GM12878 (cell line): ENCODE measurements around the gene SLC5A10.

Source experiments
- ATF2 ChIP-seq: IDR thresholded peaks from 2 replicates; pipeline ENCODE4 v1.6.1; 2012; ENCODE audit warnings: low read length, inconsistent platforms
- CBX5 ChIP-seq: sonication (generic); IDR thresholded peaks from 2 replicates; pipeline ENCODE4 v1.6.1; 2016; ENCODE audit warnings: low read depth, moderate library complexity, mild to moderate bottlenecking, inconsistent platforms
- CTCF ChIP-seq, 3 experiments: IDR thresholded peaks in 2 of 3; conservative IDR thresholded peaks in 1 of 3; 2 replicates each; pipeline ENCODE4 v1.5.1; 2011; ENCODE audit warnings: low read depth in 3 of 3, low read length in 3 of 3, mild to moderate bottlenecking in 3 of 3, control low read depth in 2 of 3, moderate library complexity in 2 of 3, inconsistent platforms in 1 of 3, mixed read lengths in 1 of 3; ENCODE audit not compliant: control insufficient read depth in 2 of 3, insufficient read depth in 1 of 3; ENCODE audit errors: extremely low read depth in 1 of 3
- E2F4 ChIP-seq: IDR thresholded peaks from 2 replicates; pipeline ENCODE4 v1.6.1; 2012; ENCODE audit warnings: low read depth, low read length, improper control_type of control experiment
- EZH2 ChIP-seq: IDR thresholded peaks from 2 replicates; pipeline ENCODE4 v1.6.1; 2012; ENCODE audit warnings: low read depth, mild to moderate bottlenecking, control low read depth, inconsistent platforms, low read length, borderline replicate concordance; ENCODE audit not compliant: control insufficient read depth
- HCFC1 ChIP-seq: fragments of 150-350 bp; IDR thresholded peaks from 2 replicates; pipeline ENCODE4 v1.6.1; 2014; ENCODE audit warnings: low read length
- KAT2A ChIP-seq: conservative IDR thresholded peaks from 2 replicates; pipeline ENCODE4 v1.6.1; 2011; ENCODE audit warnings: low read depth, low read length; ENCODE audit not compliant: control insufficient read depth
- KDM1A ChIP-seq: fragments of 200-600 bp; sonication (generic); IDR thresholded peaks from 2 replicates; pipeline ENCODE4 v1.6.1; 2016; ENCODE audit warnings: borderline replicate concordance
- NFXL1 ChIP-seq: fragments of 450-650 bp; IDR thresholded peaks from 2 replicates; pipeline ENCODE4 v1.6.1; 2017; ENCODE audit warnings: antibody characterized with exemption, mild to moderate bottlenecking, borderline replicate concordance
- PML ChIP-seq: IDR thresholded peaks from 2 replicates; pipeline ENCODE4 v1.6.1; 2012; ENCODE audit warnings: low read length, inconsistent platforms
- POLR2AphosphoS5 ChIP-seq: IDR thresholded peaks from 2 replicates; pipeline ENCODE4 v1.6.1; 2011; ENCODE audit warnings: mild to moderate bottlenecking, low read length, inconsistent platforms
- RAD21 ChIP-seq: IDR thresholded peaks from 2 replicates; pipeline ENCODE4 v1.6.1; 2011; ENCODE audit warnings: mild to moderate bottlenecking, low read depth, low read length, moderate library complexity; ENCODE audit not compliant: insufficient read depth
- USF2 ChIP-seq: IDR thresholded peaks from 2 replicates; pipeline ENCODE4 v1.6.1; 2011; ENCODE audit warnings: low read depth, low read length, improper control_type of control experiment, borderline replicate concordance

- TF ChIP-seq CTCF (IDR thresholded peaks at IDR 0.05 in 2 of 3, conservative IDR thresholded peaks at IDR 0.05 in 1 of 3; ENCODE audit: control insufficient read depth in 2 of 3, extremely low read depth in 1 of 3, insufficient read depth in 1 of 3, low read depth in 3 of 3, low read length in 3 of 3) (no peak), HCFC1 (no peak), RAD21 (no peak), POLR2AphosphoS5 (no peak), EZH2 (no peak), USF2 (no peak), CBX5 (no peak), NFXL1 (no peak), E2F4 (no peak), PML (no peak), ATF2 (no peak), KDM1A (no peak), KAT2A (no peak)
Observed at GRCh38 chr17:19016297-19016696, 64.3 kb downstream of the SLC5A10 start.
